ES-I3 (cell line): ENCODE results near the gene ADO.

Source experiments
- H3K36me3 ChIP-seq: 2 replicates; pipeline ENCODE4 v1.6.1; 2013; ENCODE audit warnings: mild to moderate bottlenecking, low read length, control low read depth, moderate library complexity; ENCODE audit not compliant: insufficient read depth
- H3K4me1 ChIP-seq: 2 replicates; pipeline ENCODE4 v1.6.1; 2013; ENCODE audit warnings: mild to moderate bottlenecking, control low read depth, low read length; ENCODE audit not compliant: insufficient read depth
- H3K9ac ChIP-seq: 2 replicates; pipeline ENCODE4 v1.6.1; 2013; ENCODE audit warnings: low read depth, mild to moderate bottlenecking, low read length, moderate library complexity
- H3K9me3 ChIP-seq: 2 replicates; pipeline ENCODE4 v1.6.1; 2013; ENCODE audit warnings: mild to moderate bottlenecking, low read length, moderate library complexity; ENCODE audit not compliant: control insufficient read depth, insufficient read depth

The ADO gene

GRCh38 chr10:62852961-62853702 lies 48.6 kb downstream of the ADO start:
- Histone ChIP-seq H3K36me3 (no peaks in the 10 kb centered on the region), H3K9me3 (no peaks in the 10 kb centered on the region), H3K4me1 (no peaks in the 10 kb centered on the region), H3K9ac (no peak overlapping the region)

GRCh38 chr10:62853710-62854109 lies 49.2 kb downstream of the ADO start:
- no peaks in the 10 kb centered on the region for H3K9me3 ChIP-seq
- no peak overlapping the region for H3K9ac ChIP-seq
- H3K36me3 ChIP-seq = no peaks in the 10 kb centered on the region
- no peaks in the 10 kb centered on the region for H3K4me1 ChIP-seq

GRCh38 chr10:62856021-62856420 lies 51.5 kb downstream of the ADO start:
- H3K4me1 ChIP-seq = no peaks in the 10 kb centered on the region
- H3K9me3 ChIP-seq = no peaks in the 10 kb centered on the region
- H3K9ac ChIP-seq = no peak overlapping the region
- no peaks in the 10 kb centered on the region for H3K36me3 ChIP-seq
